Subcutaneous adipose tissue (tissue), 4 donors: ENCODE measurements around the gene RAD52. TPM values are rescaled to one million over a fixed set of nuclear protein-coding genes. Genes with fewer than 3 reads are reported as not detected.

Experiments used
- total RNA-seq, 4 donors: library from RNA; depleted of rRNA; stranded (reverse); fragments of >200 nt; gene quantifications; one replicate each; pipeline ENCODE4 v1.1.0, GENCODE V29; 2016
- TF ChIP-seq, protein P1 (sequence below): fragments of 450-650 bp; IDR thresholded peaks from one replicate; pipeline ENCODE4 v1.5.1; 2016; ENCODE audit warnings: low read depth, mild to moderate bottlenecking, control low read depth, antibody characterized with exemption, moderate library complexity

Gene RAD52
- total RNA-seq, 4 donors from 2014 or later, result 9.0 to 19.1 (median 13.1) TPM

DNA sequence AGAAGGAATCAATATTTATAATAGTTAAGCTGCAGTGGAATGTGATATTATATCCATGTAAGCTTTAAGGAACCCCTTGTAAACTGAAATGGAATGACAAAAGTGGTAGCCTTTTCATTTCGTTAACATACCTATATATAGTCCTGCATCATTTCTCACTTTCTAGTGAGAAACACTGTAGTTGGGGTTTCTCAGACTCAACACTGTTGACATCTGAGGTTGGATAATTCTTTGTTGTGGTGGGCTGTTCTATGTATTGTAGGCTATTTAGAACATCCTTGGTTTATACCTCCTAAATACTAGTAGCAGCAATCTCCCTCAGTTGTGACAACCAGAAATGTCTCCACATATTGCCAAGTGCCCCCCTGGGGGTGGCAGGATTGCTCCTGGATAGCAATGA lies 79.1 kb downstream of the RAD52 start:
- TF ChIP-seq, protein P1, sequence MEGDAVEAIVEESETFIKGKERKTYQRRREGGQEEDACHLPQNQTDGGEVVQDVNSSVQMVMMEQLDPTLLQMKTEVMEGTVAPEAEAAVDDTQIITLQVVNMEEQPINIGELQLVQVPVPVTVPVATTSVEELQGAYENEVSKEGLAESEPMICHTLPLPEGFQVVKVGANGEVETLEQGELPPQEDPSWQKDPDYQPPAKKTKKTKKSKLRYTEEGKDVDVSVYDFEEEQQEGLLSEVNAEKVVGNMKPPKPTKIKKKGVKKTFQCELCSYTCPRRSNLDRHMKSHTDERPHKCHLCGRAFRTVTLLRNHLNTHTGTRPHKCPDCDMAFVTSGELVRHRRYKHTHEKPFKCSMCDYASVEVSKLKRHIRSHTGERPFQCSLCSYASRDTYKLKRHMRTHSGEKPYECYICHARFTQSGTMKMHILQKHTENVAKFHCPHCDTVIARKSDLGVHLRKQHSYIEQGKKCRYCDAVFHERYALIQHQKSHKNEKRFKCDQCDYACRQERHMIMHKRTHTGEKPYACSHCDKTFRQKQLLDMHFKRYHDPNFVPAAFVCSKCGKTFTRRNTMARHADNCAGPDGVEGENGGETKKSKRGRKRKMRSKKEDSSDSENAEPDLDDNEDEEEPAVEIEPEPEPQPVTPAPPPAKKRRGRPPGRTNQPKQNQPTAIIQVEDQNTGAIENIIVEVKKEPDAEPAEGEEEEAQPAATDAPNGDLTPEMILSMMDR, result no peak

DNA sequence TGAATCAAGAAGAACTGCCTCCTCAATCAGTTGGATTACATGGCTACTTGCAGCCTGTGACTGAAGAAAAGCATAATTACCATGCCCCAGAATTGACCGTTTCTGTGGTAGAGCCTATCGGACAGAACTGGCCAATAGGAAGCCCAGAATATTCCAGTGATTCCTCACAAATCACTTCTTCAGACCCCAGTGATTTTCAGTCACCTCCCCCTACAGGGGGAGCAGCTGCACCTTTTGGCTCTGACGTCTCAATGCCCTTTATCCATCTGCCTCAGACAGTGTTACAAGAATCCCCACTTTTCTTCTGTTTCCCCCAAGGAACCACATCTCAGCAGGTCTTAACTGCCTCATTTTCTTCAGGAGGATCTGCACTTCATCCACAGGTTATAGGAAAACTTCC lies 80.8 kb downstream of the RAD52 start:
- TF ChIP-seq, protein P1, result no peak

DNA sequence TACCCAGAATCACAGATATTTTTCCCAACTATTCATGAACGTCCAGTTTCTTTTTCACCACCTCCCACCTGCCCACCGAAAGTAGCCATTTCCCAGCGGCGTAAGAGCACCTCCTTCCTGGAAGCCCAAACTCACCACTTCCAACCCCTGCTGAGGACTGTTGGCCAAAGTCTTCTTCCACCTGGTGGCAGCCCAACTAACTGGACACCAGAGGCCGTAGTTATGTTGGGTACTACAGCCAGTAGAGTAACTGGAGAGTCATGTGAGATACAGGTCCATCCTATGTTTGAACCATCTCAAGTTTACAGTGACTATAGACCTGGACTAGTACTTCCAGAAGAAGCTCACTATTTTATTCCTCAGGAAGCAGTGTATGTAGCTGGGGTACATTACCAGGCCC lies 81.6 kb downstream of the RAD52 start:
- TF ChIP-seq, protein P1, result no peak

DNA sequence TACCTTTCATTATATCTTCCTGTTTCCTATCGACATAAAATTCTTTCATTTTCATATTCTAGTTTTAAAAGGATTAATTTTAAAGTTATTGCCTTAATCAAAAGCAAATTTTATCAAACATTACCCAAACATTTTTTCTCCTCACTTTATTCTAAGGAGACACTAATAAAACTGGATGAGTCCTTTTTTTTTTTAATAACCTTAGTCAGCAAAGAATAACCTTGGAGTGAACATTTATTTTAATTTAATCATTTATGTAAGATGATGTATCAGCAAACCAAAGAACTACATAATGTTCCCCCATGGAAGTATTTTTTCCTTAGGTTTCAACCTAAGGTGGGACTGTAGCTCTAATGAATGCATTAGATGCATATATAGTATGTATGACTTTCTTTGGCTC lies 83.9 kb downstream of the RAD52 start:
- TF ChIP-seq, protein P1, result no peak

DNA sequence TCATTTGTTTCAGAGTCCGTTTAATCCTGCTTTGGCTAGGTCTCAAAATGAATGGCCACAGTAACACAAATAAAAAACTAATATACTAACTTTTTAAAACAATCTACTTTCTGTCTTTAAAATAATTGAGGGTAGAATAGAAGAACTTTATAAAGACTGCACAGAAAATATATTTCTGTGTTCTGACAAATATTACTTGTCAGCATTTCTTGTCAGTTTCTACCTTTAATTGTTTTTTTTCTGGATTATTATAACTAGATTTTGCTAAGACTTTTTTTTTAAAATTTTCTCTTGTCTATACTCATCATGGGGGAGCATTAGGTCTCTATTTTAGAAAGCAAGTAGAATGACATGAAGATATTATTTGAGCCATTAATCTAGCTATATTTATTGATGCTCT lies 86.2 kb downstream of the RAD52 start:
- TF ChIP-seq, protein P1, result no peak

DNA sequence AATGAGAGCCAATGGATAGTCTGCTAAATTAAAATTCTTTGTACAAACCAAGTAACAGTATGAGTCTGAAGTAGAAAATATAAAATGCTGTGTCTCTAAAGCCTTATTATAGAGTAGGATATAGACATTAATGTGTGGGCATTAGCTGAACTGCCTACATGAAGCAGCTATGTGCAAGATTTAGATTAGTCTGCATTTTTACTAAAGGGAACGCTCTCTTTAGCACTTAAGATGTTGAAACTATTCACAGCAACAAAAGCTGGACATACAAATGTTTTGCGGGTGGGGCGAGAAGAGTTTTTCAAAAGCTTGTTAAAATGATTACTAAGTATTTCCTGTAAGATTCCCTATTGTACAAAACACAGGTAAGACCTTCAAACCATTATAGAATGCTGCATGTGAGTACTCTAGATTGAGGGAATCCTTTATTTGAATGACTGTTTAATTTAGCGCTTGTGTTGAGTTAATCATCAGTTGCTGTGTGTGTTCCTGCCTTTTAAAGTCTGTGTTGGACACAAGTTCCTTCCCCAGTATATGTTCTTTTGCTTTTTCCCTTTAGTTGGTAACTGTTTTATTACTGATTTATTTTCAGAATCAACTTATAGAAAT lies 87.1 kb downstream of the RAD52 start:
- TF ChIP-seq, protein P1, result no peak

Other genes starting within 250 kb of the RAD52 start
- gene WNK1, start 197.1 kb downstream of the RAD52 start, total RNA-seq, result 100 to 1,000 TPM; 208 to 631 (median 301) TPM
- 10 to 100 TPM; 40.3 to 71.8 (median 62.3) TPM for gene ERC1, start 41.5 kb upstream of the RAD52 start, total RNA-seq